Choroid plexus epithelial cell (primary cell): ENCODE data around the gene PPP6C.
"Not testable (repeated sequence)": the region's sequence is repeated elsewhere in the genome, so short reads cannot be mapped to it uniquely, and the experiment has no call there.

Experiments used
- DNase-seq: peaks from one replicate; pipeline ENCODE4 v3.0.0-alpha.2; 2010; ENCODE audit warnings: low read depth
- H3K4me3 ChIP-seq: 2 replicates; pipeline ENCODE4 v1.5.1; 2011; ENCODE audit warnings: low read depth, mild to moderate bottlenecking, control low read depth, low read length, moderate library complexity
- CTCF ChIP-seq: conservative IDR thresholded peaks from 2 replicates; pipeline ENCODE4 v1.5.1; 2011; ENCODE audit warnings: low read depth, mild to moderate bottlenecking, control low read depth, inconsistent platforms, low read length, moderate library complexity

Gene PPP6C

GRCh38 chr9:125189361-125190289 lies at the start of gene PPP6C:
PPP6C (minus strand) TSS chr9:125189803; CDS start chr9:125189718, 85 bp downstream.
- peak; percentile 98 for DNase-seq
- TF ChIP-seq CTCF = peak; percentile 70
- peak within 1 kb of the TSS; percentile 99 for H3K4me3 ChIP-seq

GRCh38 chr9:125238915-125239446 lies 49.4 kb upstream of the PPP6C start:
- TF ChIP-seq CTCF = no peak
- no peak for DNase-seq
- peak overlapping the region; percentile 99 for H3K4me3 ChIP-seq

GRCh38 chr9:125238127-125238914 lies 48.7 kb upstream of the PPP6C start:
- DNase-seq = no peak
- H3K4me3 ChIP-seq = peak overlapping the region; percentile 99
- TF ChIP-seq CTCF = no peak

- not testable (repeated sequence) for H3K4me3 ChIP-seq
- DNase-seq = peak; percentile 36
- TF ChIP-seq CTCF = peak; percentile 11
Observed at GRCh38 chr9:125236520-125237159, 47.0 kb upstream of the PPP6C start.

GRCh38 chr9:125235804-125236519 lies 46.4 kb upstream of the PPP6C start:
- H3K4me3 ChIP-seq = no peak overlapping the region
- DNase-seq = no peak
- no peak for TF ChIP-seq CTCF

GRCh38 chr9:125234099-125234498 lies 44.5 kb upstream of the PPP6C start:
- H3K4me3 ChIP-seq, DNase-seq: not testable (repeated sequence)
